K562 (cell line): ENCODE data around the gene ARHGEF6. TPM values are rescaled to one million over a fixed set of nuclear protein-coding genes. Genes with fewer than 3 reads are reported as not detected.
A peak's percentile ranks its signal among the peaks of the same experiment; 100 is the strongest.

Source experiments
- ATAC-seq: fragments of 200-7000 bp; cut with Tn5 transposase; 3 replicates; pipeline ENCODE4 v1.9.1; 2020; ENCODE audit warnings: moderate library complexity
- BruUV-seq: library from RNA; stranded (reverse); fragments of 400-500 nt; replicated peaks from 2 replicates; lab custom pipeline; 2021; lab: Mats Ljungman, UMichigan
- CTCF ChIA-PET: fragments of 300-600 bp; formaldehyde crosslinking; extraction: SDS; loops from one replicate; lab custom pipeline; 2021; ENCODE audit warnings: low intra/inter-chr PET ratio; lab: Yijun Ruan, JAX
- POLR2A ChIA-PET: fragments of 300-600, 350-650 bp; sonication (Branson Sonifier 250); formaldehyde crosslinking; extraction: SDS; loops from one replicate; lab custom pipeline; 2021; ENCODE audit warnings: antibody characterized with exemption, inconsistent platforms; lab: Yijun Ruan, JAX
- DNase-seq, 4 experiments: peaks; one replicate each; pipeline versions ENCODE4 v3.0.0 to v3.0.0-alpha.2; 2011 to 2018; ENCODE audit warnings: low spot score in 3 of 4, mixed read lengths in 3 of 4; ENCODE audit errors: extremely low read depth in 1 of 4
- FAIRE-seq: peaks from 2 replicates; lab custom pipeline; 2011; peaks lifted over from hg19 to GRCh38; lab: Jason Lieb, UNC
- H2AFZ ChIP-seq: 2 replicates; pipeline ENCODE4 v1.6.0; 2011; ENCODE audit warnings: low read depth, low read length, control low read depth, inconsistent platforms
- H3K27ac ChIP-seq: fragments of 200-600 bp; 3 replicates; pipeline ENCODE4 v1.8.0; 2011; ENCODE audit warnings: low read depth, mild to moderate bottlenecking, control low read depth, inconsistent platforms, low read length, moderate library complexity, mixed read lengths; ENCODE audit errors: extremely low read depth
- H3K27me3 ChIP-seq, 2 experiments: fragments of 300-600 bp in 1 of 2; 2 replicates in 1 of 2; 3 replicates in 1 of 2; pipeline versions ENCODE4 v1.6.0 to v1.8.0; 2011; ENCODE audit warnings: inconsistent platforms in 2 of 2, low read length in 2 of 2, mild to moderate bottlenecking in 1 of 2, mixed read lengths in 1 of 2, moderate library complexity in 1 of 2; ENCODE audit not compliant: control insufficient read depth in 2 of 2, insufficient read depth in 2 of 2
- H3K36me3 ChIP-seq: fragments of 300-600 bp; 3 replicates; pipeline ENCODE4 v1.8.0; 2011; ENCODE audit warnings: mild to moderate bottlenecking, low read length, inconsistent platforms; ENCODE audit not compliant: control insufficient read depth, insufficient read depth
- H3K4me1 ChIP-seq, 2 experiments: fragments of 200-600 bp in 1 of 2; replicated peaks in 1 of 2; 2 replicates in 1 of 2; 3 replicates in 1 of 2; pipeline versions ENCODE4 v1.5.1 to v1.8.0; 2011; ENCODE audit warnings: inconsistent platforms in 2 of 2, low read length in 2 of 2, mild to moderate bottlenecking in 1 of 2, mixed read lengths in 1 of 2, moderate library complexity in 1 of 2; ENCODE audit not compliant: control insufficient read depth in 2 of 2, insufficient read depth in 2 of 2
- H3K4me2 ChIP-seq: 2 replicates; pipeline ENCODE4 v1.6.1; 2011; ENCODE audit warnings: low read length, control low read depth, inconsistent platforms, mixed read lengths; ENCODE audit not compliant: insufficient read depth
- H3K4me3 ChIP-seq: fragments of 200-600 bp; sonication (generic), shearing (Covaris generic); 2 replicates; pipeline ENCODE4 v1.5.1; 2016; ENCODE audit warnings: control low read depth, inconsistent platforms
- H3K79me2 ChIP-seq: fragments of 200-600 bp; 3 replicates; pipeline ENCODE4 v1.8.0; 2011; ENCODE audit warnings: low read length, inconsistent platforms; ENCODE audit not compliant: control insufficient read depth, insufficient read depth
- H3K9ac ChIP-seq, 2 experiments: 2 replicates each; pipeline versions ENCODE4 v1.6.0 to v1.6.1; 2011; ENCODE audit warnings: low read depth in 2 of 2, low read length in 2 of 2, control low read depth in 1 of 2, inconsistent platforms in 1 of 2, mild to moderate bottlenecking in 1 of 2, mixed read lengths in 1 of 2; ENCODE audit not compliant: insufficient read depth in 1 of 2
- H3K9me1 ChIP-seq: one replicate; pipeline ENCODE4 v1.6.0; 2011; ENCODE audit warnings: inconsistent platforms, mild to moderate bottlenecking, low read length, moderate library complexity; ENCODE audit not compliant: control insufficient read depth, insufficient read depth
- H3K9me3 ChIP-seq: replicated peaks from 2 replicates; pipeline ENCODE4 v1.5.1; 2011; ENCODE audit warnings: low read depth, low read length, inconsistent platforms; ENCODE audit not compliant: control insufficient read depth, insufficient read depth
- H4K20me1 ChIP-seq: replicated peaks from 2 replicates; pipeline ENCODE4 v1.6.1; 2011; ENCODE audit warnings: low read length, inconsistent platforms, mixed read lengths; ENCODE audit not compliant: control insufficient read depth, insufficient read depth
- BHLHE40 ChIP-seq: IDR thresholded peaks from 2 replicates; pipeline ENCODE4 v1.6.1; 2011; ENCODE audit warnings: low read length, improper control_type of control experiment
- FUS ChIP-seq: fragments of 200-400 bp; formaldehyde crosslinking; optimal IDR thresholded peaks from 2 replicates; pipeline ENCODE3; 2017; ENCODE audit warnings: low read depth, low read length
- HMG20A ChIP-seq: fragments of 450-650 bp; formaldehyde crosslinking; conservative IDR thresholded peaks from 2 replicates; pipeline ENCODE4 v1.4.0; 2020; ENCODE audit warnings: mild to moderate bottlenecking, mixed read lengths
- NONO ChIP-seq, 2 experiments: fragments of 200-400 bp in 1 of 2; fragments of 450-650 bp in 1 of 2; formaldehyde crosslinking in 1 of 2; IDR thresholded peaks; 2 replicates each; pipeline ENCODE4 v1.6.1; 2017; ENCODE audit warnings: low read depth in 2 of 2, mild to moderate bottlenecking in 2 of 2, moderate library complexity in 2 of 2, low read length in 1 of 2
- NR2C1 ChIP-seq, 2 experiments: fragments of 450-650 bp; IDR thresholded peaks; 2 replicates each; pipeline ENCODE4 v1.6.1; 2017; ENCODE audit warnings: mild to moderate bottlenecking in 2 of 2, antibody characterized with exemption in 1 of 2, inconsistent platforms in 1 of 2, missing compliant biosample characterization in 1 of 2, missing genetic modification characterization in 1 of 2
- NR2C2 ChIP-seq, 2 experiments: fragments of 200-800 bp in 1 of 2; sonication (Bioruptor generic) in 1 of 2; sonication (generic) in 1 of 2; formaldehyde crosslinking in 1 of 2; IDR thresholded peaks; 2 replicates each; pipeline versions ENCODE4 v1.6.1 to v1.8.0; 2016 to 2022; ENCODE audit warnings: mild to moderate bottlenecking in 1 of 2, missing compliant biosample characterization in 1 of 2, missing genetic modification characterization in 1 of 2, missing genetic modification reagents in 1 of 2
- ZFP1 ChIP-seq: fragments of 450-650 bp; formaldehyde crosslinking; IDR thresholded peaks from 2 replicates; pipeline ENCODE4 v1.4.0; 2020; ENCODE audit warnings: mild to moderate bottlenecking, mixed read lengths
- ZNF407 ChIP-seq: fragments of 450-650 bp; IDR thresholded peaks from 2 replicates; pipeline ENCODE4 v1.6.1; 2016; ENCODE audit warnings: low read depth
- ZNF551 ChIP-seq: fragments of 250-450 bp; sonication (Bioruptor Pico); IDR thresholded peaks from 2 replicates; pipeline ENCODE4 v1.5.0; 2021; ENCODE audit warnings: mild to moderate bottlenecking, moderate library complexity
- WGBS: fragments of 100-300 bp; shearing (Covaris generic); methylation state at CpG from one replicate; pipeline ENCODE4 v1.1.6; 2016; ENCODE audit warnings: low coverage, mixed read lengths; ENCODE audit not compliant: insufficient coverage; ENCODE audit errors: missing lambda C conversion rate; 5-methylcytosine and 5-hydroxymethylcytosine counted together
- in situ Hi-C: fragments of 300-500 bp; cut with MboI; formaldehyde crosslinking; loops from 4 replicates; pipeline ENCODE4 v1.15.0; 2018; ENCODE audit warnings: inconsistent platforms, mixed read lengths
- intact Hi-C: fragments of 100-400 bp; cut with micrococcal nuclease; formaldehyde crosslinking; loops from 2 replicates; pipeline ENCODE4 v1.14.2; 2022
- polyA plus RNA-seq, 8 experiments: library from polyadenylated mRNA; depleted of rRNA in 4 of 8; stranded (reverse) in 5 of 8; unstranded in 3 of 8; fragments of >200 nt; fragmentation: Nextera tagmentation in 2 of 8; fragmentation: Illumina TruSeq in 1 of 8; extraction: Ambion mirVana in 2 of 8; extraction: Trizol in 1 of 8; gene quantifications; 2 replicates each; pipeline versions ENCODE4 v1.2.1 to v1.2.3, GENCODE V29; 2011 to 2014; ENCODE audit warnings: inconsistent platforms in 1 of 8, missing spikeins in 1 of 8
- total RNA-seq, 7 experiments: library from RNA; depleted of rRNA in 6 of 7; stranded (reverse); fragments of >200 nt in 6 of 7; fragmentation: Illumina TruSeq in 2 of 7; extraction: Trizol in 2 of 7; gene quantifications; 2 replicates each; pipeline versions ENCODE4 v1.2.1 to v1.2.3, GENCODE V29; 2011 to 2021; ENCODE audit warnings: low replicate concordance in 1 of 7

The ARHGEF6 gene
- total and polyA plus RNA-seq, 9 of the 15 experiments (the other 6 are each of a cell fraction or from before 2014, with no cell fraction given) = 2.9 to 22.1 (median 13.3) TPM

DNA sequence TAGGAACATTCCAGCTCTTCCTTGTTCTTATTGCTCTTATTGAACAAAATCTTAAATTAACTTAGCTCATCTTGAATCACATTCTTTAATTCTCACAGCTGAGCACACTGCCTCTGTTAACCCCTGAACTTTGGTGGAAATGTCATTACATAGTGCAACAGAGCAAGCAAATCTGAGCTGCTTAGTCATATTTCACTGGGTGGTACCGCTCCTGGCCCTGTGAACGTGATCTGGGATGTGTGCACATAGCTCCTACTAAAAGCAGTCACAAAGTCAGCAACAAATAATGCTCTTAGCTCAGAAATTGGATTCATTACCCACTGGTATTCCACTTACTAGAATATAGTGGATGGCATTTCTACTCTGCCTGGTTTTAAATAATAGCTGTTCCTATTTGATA is 27.9 kb downstream of the ARHGEF6 start:
- Histone ChIP-seq H3K27ac (no peak overlapping the region), H3K9me3 (no peaks in the 10 kb centered on the region), H4K20me1 (no peaks in the 10 kb centered on the region), H3K4me1 (peaks cover 4 to 8% of the 10 kb centered on the region in 2 experiments; a peak in 3 of 5 replicates), H3K36me3 (no peaks in the 10 kb centered on the region), H3K27me3 (no peaks in the 10 kb centered on the region), H3K4me3 (no peak overlapping the region), H3K9ac (no peak overlapping the region), H3K4me2 (no peak overlapping the region), H3K9me1 (no peaks in the 10 kb centered on the region), H3K79me2 (no peaks in the 10 kb centered on the region), H2AFZ (no peak overlapping the region)
- in situ Hi-C loops (no loop called here), intact Hi-C loops (no loop called here)
- TF ChIP-seq ZFP1 (CRISPR knock-in tag) (no peak), NR2C2 (CRISPR knock-in tag; IDR thresholded peaks at IDR 0.05) (no peak), NR2C2 (tag; IDR thresholded peaks at IDR 0.05) (peak; percentile 40; the same call in 1 of the 2 replicates), NR2C1 (IDR thresholded peaks at IDR 0.05) (no peak), NR2C1 (tag; IDR thresholded peaks at IDR 0.05) (0 out of 2 replicates have a peak, but pooled peaks have one; percentile 18), NONO (IDR thresholded peaks at IDR 0.05; ENCODE audit: low read depth in 2 of 2, low read length in 1 of 2) (no peak), HMG20A (no peak), FUS (no peak), ZNF551 (CRISPR knock-in tag) (no peak), ZNF407 (no peak), BHLHE40 (0 out of 2 replicates have a peak, but pooled peaks have one; percentile 25)
- CTCF ChIA-PET = no interaction called here
- no TSS peak for BruUV-seq
- FAIRE-seq = no peak
- POLR2A ChIA-PET = interaction anchor here (0.8 to 3.9 kb wide), 8 partner anchors 8 to 128 kb away, joined by 3 to 14 read pairs (median 4); partner anchors contain the start of gene RBMX
- 18% methylated on average over 2 of the region's 2 CpGs for whole genome bisulfite sequencing
- no peak for DNase-seq
- no peak for ATAC-seq
